NT2/D1 (cell line): ENCODE data around the gene MGAM2.

ENCODE experiments used
- DNase-seq: peaks from one replicate; pipeline ENCODE4 v3.0.0-alpha.2; 2011; ENCODE audit warnings: low read depth, low spot score
- H3K27me3 ChIP-seq: 2 replicates; pipeline ENCODE4 v1.6.0; 2011; ENCODE audit warnings: mild to moderate bottlenecking; ENCODE audit not compliant: insufficient read length, insufficient read depth
- H3K36me3 ChIP-seq: 2 replicates; pipeline ENCODE4 v1.6.1; 2011; ENCODE audit warnings: mild to moderate bottlenecking, low read length, mixed read lengths; ENCODE audit not compliant: insufficient read depth, insufficient read length
- H3K4me1 ChIP-seq: 2 replicates; pipeline ENCODE4 v1.5.1; 2011; ENCODE audit not compliant: insufficient read depth, insufficient read length
- H3K4me3 ChIP-seq: 2 replicates; pipeline ENCODE4 v1.5.1; 2011; ENCODE audit warnings: low read depth; ENCODE audit not compliant: insufficient read length
- H3K9ac ChIP-seq: 2 replicates; pipeline ENCODE4 v1.6.0; 2011; ENCODE audit warnings: low read depth; ENCODE audit not compliant: insufficient read length
- H3K9me3 ChIP-seq: 2 replicates; pipeline ENCODE4 v1.5.1; 2011; ENCODE audit warnings: mild to moderate bottlenecking, low read length; ENCODE audit not compliant: insufficient read depth
- SUZ12 ChIP-seq: IDR thresholded peaks from 2 replicates; pipeline ENCODE4 v1.6.1; 2011; ENCODE audit not compliant: insufficient read length, insufficient read depth; ENCODE audit errors: extremely low read depth
- YY1 ChIP-seq: IDR thresholded peaks from 2 replicates; pipeline ENCODE4 v1.6.1; 2011; ENCODE audit not compliant: insufficient read length, insufficient read depth
- ZNF274 ChIP-seq: IDR thresholded peaks from 2 replicates; pipeline ENCODE4 v1.6.1; 2011; ENCODE audit warnings: mild to moderate bottlenecking, low read depth, low read length

MGAM2 gene

GRCh38 chr7:142153400-142153799 lies 41.9 kb downstream of the MGAM2 start:
- H3K27me3 ChIP-seq = no peaks in the 10 kb centered on the region
- DNase-seq = no peak
- no peaks in the 10 kb centered on the region for H3K9me3 ChIP-seq
- no peaks in the 10 kb centered on the region for H3K4me1 ChIP-seq
- H3K36me3 ChIP-seq = no peaks in the 10 kb centered on the region
- H3K4me3 ChIP-seq = no peak overlapping the region
- TF ChIP-seq SUZ12 (no peak), YY1 (no peak), ZNF274 (no peak)
- H3K9ac ChIP-seq = no peak overlapping the region

- Histone ChIP-seq H3K9me3 (no peaks in the 10 kb centered on the region), H3K9ac (no peak overlapping the region), H3K27me3 (no peaks in the 10 kb centered on the region), H3K4me3 (no peak overlapping the region), H3K36me3 (no peaks in the 10 kb centered on the region), H3K4me1 (no peaks in the 10 kb centered on the region)
- no peak for DNase-seq
- TF ChIP-seq ZNF274 (no peak), YY1 (no peak), SUZ12 (no peak)
Observed at GRCh38 chr7:142158736-142159496, 47.4 kb downstream of the MGAM2 start.

- Histone ChIP-seq H3K4me1 (no peaks in the 10 kb centered on the region), H3K4me3 (no peak overlapping the region), H3K9me3 (no peaks in the 10 kb centered on the region), H3K27me3 (no peaks in the 10 kb centered on the region), H3K9ac (no peak overlapping the region), H3K36me3 (no peaks in the 10 kb centered on the region)
- TF ChIP-seq ZNF274 (no peak), YY1 (no peak), SUZ12 (no peak)
- no peak for DNase-seq
Observed at GRCh38 chr7:142161921-142162320, 50.4 kb downstream of the MGAM2 start.

GRCh38 chr7:142168746-142169145 lies 57.2 kb downstream of the MGAM2 start:
- H3K4me1 ChIP-seq = no peaks in the 10 kb centered on the region
- no peak for DNase-seq
- TF ChIP-seq YY1 (no peak), SUZ12 (no peak), ZNF274 (no peak)
- no peaks in the 10 kb centered on the region for H3K27me3 ChIP-seq
- no peak overlapping the region for H3K4me3 ChIP-seq
- no peaks in the 10 kb centered on the region for H3K9me3 ChIP-seq
- no peak overlapping the region for H3K9ac ChIP-seq
- H3K36me3 ChIP-seq = no peaks in the 10 kb centered on the region

GRCh38 chr7:142172932-142173331 lies 61.4 kb downstream of the MGAM2 start:
- H3K9me3 ChIP-seq = no peaks in the 10 kb centered on the region
- TF ChIP-seq YY1 = no peak
- no peak for TF ChIP-seq ZNF274
- TF ChIP-seq SUZ12 = no peak
- no peaks in the 10 kb centered on the region for H3K27me3 ChIP-seq
- H3K9ac ChIP-seq = no peak overlapping the region
- no peak for DNase-seq
- H3K36me3 ChIP-seq = no peaks in the 10 kb centered on the region
- no peaks in the 10 kb centered on the region for H3K4me1 ChIP-seq
- no peak overlapping the region for H3K4me3 ChIP-seq

GRCh38 chr7:142174441-142174840 lies 62.9 kb downstream of the MGAM2 start:
- Histone ChIP-seq H3K9ac (no peak overlapping the region), H3K9me3 (no peaks in the 10 kb centered on the region), H3K4me3 (no peak overlapping the region), H3K27me3 (no peaks in the 10 kb centered on the region), H3K4me1 (no peaks in the 10 kb centered on the region), H3K36me3 (no peaks in the 10 kb centered on the region)
- DNase-seq = no peak
- no peak for TF ChIP-seq SUZ12
- no peak for TF ChIP-seq ZNF274
- no peak for TF ChIP-seq YY1

GRCh38 chr7:142175594-142175993 lies 64.1 kb downstream of the MGAM2 start:
- DNase-seq = no peak
- Histone ChIP-seq H3K9ac (no peak overlapping the region), H3K9me3 (no peaks in the 10 kb centered on the region), H3K4me3 (no peak overlapping the region), H3K27me3 (no peaks in the 10 kb centered on the region), H3K36me3 (no peaks in the 10 kb centered on the region), H3K4me1 (no peaks in the 10 kb centered on the region)
- TF ChIP-seq SUZ12 = no peak
- TF ChIP-seq YY1 = no peak
- TF ChIP-seq ZNF274 = no peak
